ENCODE results near the gene HYAL2. TPM values are rescaled to one million over a fixed set of nuclear protein-coding genes. Genes with fewer than 3 reads are reported as not detected.

HYAL2 gene
- total and polyA plus RNA-seq, 2 of the 8 experiments (the other 6 are each of a cell fraction or from before 2014, with no cell fraction given), result 51.9 to 176 TPM

- TF ChIP-seq ATF2 (IDR thresholded peaks at IDR 0.05; ENCODE audit: low read length), result no peak
Measured at GRCh38 chr3:50338965-50339364, 16.4 kb upstream of the HYAL2 start (continued).
